HG03432 (cell line): Measurements from ENCODE around the gene GNAQ.

Experiments
- ATAC-seq: cut with Tn5 transposase; IDR thresholded peaks from one replicate; pipeline ENCODE4 v1.9.1; 2021; ENCODE audit warnings: mild to moderate bottlenecking, moderate library complexity; ENCODE audit not compliant: unreplicated experiment

Gene GNAQ

DNA sequence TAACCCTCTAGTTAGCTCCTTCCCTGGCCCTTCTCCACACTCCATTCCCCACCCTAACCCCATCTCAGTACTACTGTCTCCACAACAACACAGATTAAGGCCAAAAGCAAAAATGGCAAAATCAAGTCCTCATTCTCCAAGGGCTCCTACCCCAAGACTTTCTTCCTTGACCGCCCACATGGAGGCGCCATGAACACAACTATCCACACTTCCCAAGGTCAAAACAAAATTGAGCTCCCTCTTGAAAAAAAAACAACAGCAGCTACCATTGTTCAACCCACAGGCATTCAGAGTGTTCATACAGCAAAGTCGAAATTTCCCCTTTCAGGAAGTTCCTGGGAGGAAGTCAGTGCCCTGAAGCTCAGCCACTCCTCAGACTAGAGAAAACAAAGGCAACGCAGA lies 54.4 kb downstream of the GNAQ start:
- ATAC-seq = peak; percentile 45

DNA sequence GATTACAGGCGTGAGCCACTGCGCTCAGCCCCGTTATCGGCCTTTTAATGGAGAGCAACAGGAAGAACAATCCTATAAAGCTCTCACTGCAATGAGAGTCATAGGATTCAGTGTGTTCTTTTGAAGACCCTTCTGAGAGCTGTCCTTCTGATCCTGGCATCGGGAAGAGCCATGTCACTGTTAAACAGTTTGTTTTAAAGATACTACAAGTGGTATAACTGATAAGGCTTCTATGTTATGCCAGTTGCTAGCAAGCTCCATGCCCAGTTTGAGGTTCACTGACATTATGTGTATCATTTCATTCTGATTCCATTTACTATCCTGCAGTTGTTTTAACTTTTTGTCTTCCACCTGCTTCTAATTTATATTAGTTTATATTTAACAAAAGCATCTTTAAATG lies 55.8 kb downstream of the GNAQ start:
- ATAC-seq = no peak

DNA sequence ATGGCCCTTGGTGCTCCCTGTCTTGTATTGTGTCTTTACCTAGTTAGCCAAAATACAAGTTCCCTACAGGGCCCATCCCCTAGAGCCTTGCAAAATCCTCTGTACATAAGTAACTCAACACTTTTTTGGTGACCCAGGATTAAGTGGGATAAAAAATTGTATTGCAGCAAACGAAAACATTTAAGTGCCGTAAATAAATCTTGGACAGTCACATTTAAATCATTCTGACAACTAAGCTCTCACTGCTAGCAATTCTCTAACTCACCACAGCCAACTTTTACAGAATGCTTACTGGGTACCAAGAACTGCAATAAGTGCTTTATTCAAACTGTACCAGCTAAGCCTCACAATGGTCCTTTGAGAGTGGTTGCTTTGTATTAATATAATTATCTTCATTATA lies 56.6 kb downstream of the GNAQ start:
- no peak for ATAC-seq

- ATAC-seq = no peak
These were observed 57.2 kb downstream of the GNAQ start for GRCh38 chr9:77974434-77974833.

DNA sequence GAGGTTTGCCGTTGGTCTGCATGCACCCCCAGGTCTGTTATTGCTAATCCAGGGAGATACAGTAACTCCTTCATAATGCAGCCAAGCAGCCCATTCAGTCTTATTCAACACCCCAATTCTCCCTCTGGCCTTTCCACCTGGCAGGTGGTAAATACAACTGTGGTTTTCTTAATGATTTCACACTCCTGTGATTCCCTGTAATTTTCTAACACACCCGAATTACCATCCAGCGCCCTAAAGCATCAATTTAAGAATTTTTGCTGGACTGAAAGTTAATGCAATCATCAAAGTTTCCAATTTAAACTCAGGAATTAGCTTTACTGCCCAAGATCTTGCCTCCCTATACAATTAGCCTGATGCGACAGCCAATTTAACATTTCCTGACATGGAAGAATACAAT lies 62.5 kb downstream of the GNAQ start:
- ATAC-seq = no peak

DNA sequence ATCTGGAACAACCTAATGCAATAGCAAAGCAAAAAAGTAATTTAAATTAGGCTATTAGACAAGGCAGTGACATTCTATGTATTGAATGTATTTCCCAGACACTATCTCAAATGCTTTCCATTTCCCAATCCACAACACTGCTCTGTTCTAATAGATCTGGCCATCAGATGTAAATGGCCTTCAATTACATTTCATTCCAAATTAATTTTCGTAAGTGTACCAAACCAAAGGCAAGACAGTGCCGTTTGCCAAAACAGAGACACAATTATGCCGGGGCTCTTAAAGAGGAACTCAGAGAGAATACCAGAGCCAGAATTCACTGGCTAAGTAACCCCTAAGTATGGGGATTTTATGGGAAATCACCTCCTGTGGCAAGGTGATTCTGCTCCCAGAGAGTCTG lies 63.1 kb downstream of the GNAQ start:
- no peak for ATAC-seq

GRCh38 chr9:77966718-77967117 lies 64.9 kb downstream of the GNAQ start:
- no peak for ATAC-seq

GRCh38 chr9:77965445-77966123 lies 66.0 kb downstream of the GNAQ start:
- ATAC-seq = no peak

- no peak for ATAC-seq
These were observed 67.4 kb downstream of the GNAQ start for GRCh38 chr9:77964258-77964657.

DNA sequence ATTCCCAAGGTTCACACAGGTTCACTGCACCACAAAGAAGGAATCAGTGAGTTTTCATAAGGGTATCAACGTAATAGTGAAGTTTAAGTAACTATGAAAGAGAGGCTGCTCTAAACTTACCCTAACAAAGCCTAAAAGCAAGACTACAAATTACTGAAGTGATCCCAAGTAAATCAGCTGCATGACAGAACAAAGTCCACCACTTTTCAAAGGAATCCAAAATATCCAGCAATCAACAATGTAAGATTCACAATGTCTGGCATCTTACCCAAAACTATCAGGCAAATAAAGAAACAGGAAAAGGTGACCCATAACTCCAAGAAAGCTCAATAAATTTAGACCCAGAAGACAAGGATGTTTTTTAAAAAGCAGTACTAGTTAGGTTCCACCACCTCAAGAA lies 70.1 kb downstream of the GNAQ start:
- ATAC-seq = no peak

- no peak for ATAC-seq
These were observed 71.1 kb downstream of the GNAQ start for GRCh38 chr9:77960356-77961153.

DNA sequence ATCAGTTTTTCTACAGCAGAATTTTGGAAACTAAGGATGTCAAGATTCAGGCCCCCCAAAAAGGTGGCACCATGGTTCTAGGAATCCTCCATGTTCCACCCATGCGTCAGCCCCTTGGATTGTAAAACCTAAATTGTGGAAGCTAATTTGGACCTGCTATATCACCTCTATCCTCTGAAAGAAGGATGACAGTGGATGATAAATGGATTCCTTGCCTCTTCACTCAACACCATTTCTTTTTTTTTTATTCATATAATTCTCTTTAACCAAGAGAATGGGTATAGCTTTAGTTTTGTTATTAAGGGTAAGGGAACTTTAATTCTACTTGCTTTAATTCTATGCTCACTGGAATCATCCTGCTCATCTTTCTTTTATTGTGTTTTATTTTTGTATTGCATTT lies 71.8 kb downstream of the GNAQ start:
- no peak for ATAC-seq

- no peak for ATAC-seq
These were observed 74.0 kb downstream of the GNAQ start for GRCh38 chr9:77957652-77958051.

GRCh38 chr9:77956555-77956954 lies 75.1 kb downstream of the GNAQ start:
- no peak for ATAC-seq

GRCh38 chr9:77954666-77955015 lies 77.0 kb downstream of the GNAQ start:
- no peak for ATAC-seq

- ATAC-seq = no peak
These were observed 77.5 kb downstream of the GNAQ start for GRCh38 chr9:77954013-77954665.

DNA sequence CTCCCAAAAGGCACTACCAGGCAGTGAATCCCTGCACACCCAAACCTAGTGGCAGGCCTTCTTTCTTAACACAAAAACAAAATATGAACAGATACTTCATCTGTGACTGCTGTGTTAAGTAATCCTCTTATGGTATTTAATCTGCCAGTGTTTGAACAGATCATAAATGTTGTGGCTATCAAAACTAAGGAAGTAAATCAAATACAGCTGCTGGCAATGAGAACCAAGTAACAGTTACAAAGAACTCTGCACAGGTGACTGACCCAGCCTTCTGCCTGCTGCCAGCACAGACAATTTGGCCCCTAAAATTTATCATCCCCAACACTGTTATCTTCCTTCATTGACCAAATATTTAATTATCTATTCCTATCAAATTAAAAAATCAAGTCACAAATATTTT lies 78.0 kb downstream of the GNAQ start:
- ATAC-seq = no peak

GRCh38 chr9:77952635-77953328 lies 78.8 kb downstream of the GNAQ start:
- ATAC-seq = no peak

- ATAC-seq = no peak
These were observed 80.2 kb downstream of the GNAQ start for GRCh38 chr9:77951369-77951768.

- no peak for ATAC-seq
These were observed 81.7 kb downstream of the GNAQ start for GRCh38 chr9:77949751-77950436.

DNA sequence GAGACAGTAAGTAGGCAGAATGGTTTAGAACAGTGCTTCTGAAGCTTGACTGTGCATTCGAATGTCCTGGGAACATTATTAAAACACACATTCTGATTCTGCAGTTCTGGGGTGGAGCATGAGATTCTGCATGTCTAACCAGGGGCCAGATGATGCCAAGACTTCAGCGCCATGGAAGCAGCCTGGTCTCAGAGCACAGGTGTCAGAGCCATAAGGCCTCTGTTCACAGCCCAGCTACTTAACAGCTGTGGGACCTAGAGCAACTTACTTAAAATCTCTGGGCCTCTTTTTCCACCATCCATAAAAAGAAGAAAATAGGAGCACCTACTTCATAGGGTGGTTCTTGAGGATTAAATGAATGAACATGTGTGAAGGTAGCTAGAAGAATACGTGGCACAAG lies 84.0 kb downstream of the GNAQ start:
- no peak for ATAC-seq
